ENCODE measurements around the gene PHKG1. TPM values are rescaled to one million over a fixed set of nuclear protein-coding genes. Genes with fewer than 3 reads are reported as not detected.
A peak's percentile ranks its signal among the peaks of the same experiment; 100 is the strongest.
"Not testable (repeated sequence)": the region's sequence is repeated elsewhere in the genome, so short reads cannot be mapped to it uniquely, and the experiment has no call there.

The PHKG1 gene
- total and polyA plus RNA-seq, 8 donors: 0.31 to 39.3 (median 1.5) TPM; not detected in 3

DNA sequence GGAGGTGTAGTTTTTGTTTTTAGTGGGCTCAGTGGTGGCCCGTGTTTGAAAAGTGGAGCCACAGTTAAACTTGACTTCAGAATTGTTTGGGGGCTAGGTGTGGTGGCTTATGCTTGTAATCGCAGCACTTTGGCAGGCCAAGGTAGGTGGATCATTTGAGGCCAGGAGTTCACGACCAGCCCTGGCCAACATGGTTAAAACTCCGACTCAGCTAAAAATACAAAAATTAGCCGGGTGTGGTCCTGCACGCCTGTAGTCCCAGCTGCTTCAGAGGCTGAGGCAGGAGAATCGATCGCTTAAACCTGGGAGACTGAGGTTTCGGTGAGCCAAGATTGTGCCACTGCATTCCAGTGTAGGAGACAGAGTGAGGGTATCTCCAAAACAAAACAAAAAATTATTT is 39.4 kb downstream of the PHKG1 start:
- H3K9me3 ChIP-seq: no peaks in the 10 kb centered on the region
- TF ChIP-seq POLR2AphosphoS5 (IDR thresholded peaks at IDR 0.05) (no peak), EP300 (IDR thresholded peaks at IDR 0.05) (no peak), POLR2A (IDR thresholded peaks at IDR 0.05) (no peak)
- TF ChIP-seq, protein P1, sequence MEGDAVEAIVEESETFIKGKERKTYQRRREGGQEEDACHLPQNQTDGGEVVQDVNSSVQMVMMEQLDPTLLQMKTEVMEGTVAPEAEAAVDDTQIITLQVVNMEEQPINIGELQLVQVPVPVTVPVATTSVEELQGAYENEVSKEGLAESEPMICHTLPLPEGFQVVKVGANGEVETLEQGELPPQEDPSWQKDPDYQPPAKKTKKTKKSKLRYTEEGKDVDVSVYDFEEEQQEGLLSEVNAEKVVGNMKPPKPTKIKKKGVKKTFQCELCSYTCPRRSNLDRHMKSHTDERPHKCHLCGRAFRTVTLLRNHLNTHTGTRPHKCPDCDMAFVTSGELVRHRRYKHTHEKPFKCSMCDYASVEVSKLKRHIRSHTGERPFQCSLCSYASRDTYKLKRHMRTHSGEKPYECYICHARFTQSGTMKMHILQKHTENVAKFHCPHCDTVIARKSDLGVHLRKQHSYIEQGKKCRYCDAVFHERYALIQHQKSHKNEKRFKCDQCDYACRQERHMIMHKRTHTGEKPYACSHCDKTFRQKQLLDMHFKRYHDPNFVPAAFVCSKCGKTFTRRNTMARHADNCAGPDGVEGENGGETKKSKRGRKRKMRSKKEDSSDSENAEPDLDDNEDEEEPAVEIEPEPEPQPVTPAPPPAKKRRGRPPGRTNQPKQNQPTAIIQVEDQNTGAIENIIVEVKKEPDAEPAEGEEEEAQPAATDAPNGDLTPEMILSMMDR (IDR thresholded peaks at IDR 0.05): no peak
- H3K27me3 ChIP-seq: no peaks in the 10 kb centered on the region
- intact Hi-C loops (cut with DNase I; ENCODE audit: low total_unique reads): no loop called here
- H3K4me1 ChIP-seq: peaks cover 21 to 61% (median 40%) of the 10 kb centered on the region in 4 donors
- H3K36me3 ChIP-seq: peaks cover 43 to 56% (median 56%) of the 10 kb centered on the region in 4 donors
- no peak for DNase-seq
- peak overlapping the region in 1 of 4 donors; percentile 66 for H3K4me3 ChIP-seq
- H3K27ac ChIP-seq: no peak overlapping the region
- 72 to 81% (median 76%) methylated on average over 9 of the region's 9 CpGs for WGBS, 5 donors

DNA sequence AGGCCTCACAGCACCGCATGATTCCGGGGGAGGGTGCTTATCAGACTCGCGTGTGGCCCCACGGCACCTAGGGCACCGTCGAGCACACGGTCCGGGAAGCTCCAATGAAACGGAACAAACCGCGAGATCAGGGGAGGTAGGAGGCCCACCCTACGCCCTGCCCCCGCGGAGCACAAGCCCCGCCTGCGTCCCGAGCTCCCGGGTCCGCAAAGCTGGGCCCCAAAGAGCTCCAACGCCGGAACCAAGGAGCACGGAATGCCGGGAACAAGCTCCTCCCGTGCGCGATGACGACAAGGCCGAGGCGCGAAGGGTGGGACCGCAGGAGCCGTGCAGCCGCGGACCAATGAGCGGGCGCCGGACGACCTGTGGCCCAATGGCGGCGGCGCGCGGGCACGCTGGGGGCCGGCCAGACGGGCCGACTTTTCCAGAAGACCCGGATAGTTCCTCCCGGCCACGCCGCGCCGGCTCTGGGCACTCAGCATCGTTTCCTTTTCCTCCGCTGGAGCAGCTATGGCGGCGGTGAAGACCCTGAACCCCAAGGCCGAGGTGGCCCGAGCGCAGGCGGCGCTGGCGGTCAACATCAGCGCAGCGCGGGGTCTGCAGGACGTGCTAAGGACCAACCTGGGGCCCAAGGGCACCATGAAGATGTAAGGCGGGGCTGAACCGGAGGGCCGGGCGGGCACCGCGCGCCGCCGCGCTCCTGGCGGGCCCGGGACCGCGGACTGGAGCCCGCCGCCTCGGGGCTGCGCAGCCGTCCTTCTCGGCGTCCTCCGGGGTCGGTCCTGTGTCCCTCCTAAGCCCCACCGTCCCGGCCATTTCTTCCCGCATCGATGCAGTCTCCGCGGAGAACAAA is 41.2 kb downstream of the PHKG1 start, which contains the start of the genes CCT6A and PSPH:
Gene CCT6A, plus strand, starts transcription at position 427 of the 853 bp plus-strand sequence. Its CDS starts 84 bp downstream, at position 511.
Gene PSPH, minus strand, starts transcription at position 106 of the 853 bp plus-strand sequence. CDS start 30,232 bp downstream, outside the sequence.
- Histone ChIP-seq H3K36me3 (peaks cover 25 to 38% (median 38%) of the 10 kb centered on the region in 4 donors), H3K4me1 (peaks cover 36 to 80% (median 56%) of the 10 kb centered on the region in 4 donors), H3K4me3 (peak within 1 kb of the TSS; percentile 66 to 85 (median 78)), H3K9me3 (no peaks in the 10 kb centered on the region), H3K27ac (peak within 1 kb of the TSS; percentile 91 to 100 (median 95)), H3K27me3 (no peaks in the 10 kb centered on the region)
- TF ChIP-seq POLR2A (IDR thresholded peaks at IDR 0.05): peak in 2 of 4 donors; percentile 54 to 62
- no peak for TF ChIP-seq EP300 (IDR thresholded peaks at IDR 0.05)
- TF ChIP-seq POLR2AphosphoS5 (IDR thresholded peaks at IDR 0.05): peak; percentile 93 to 98 (median 95)
- TF ChIP-seq, protein P1 (IDR thresholded peaks at IDR 0.05): no peak
- peak; percentile 98 to 100 for DNase-seq
- intact Hi-C loops (cut with DNase I; ENCODE audit: low total_unique reads): no loop called here
- 0% methylated on average over 23 to 97 of the region's 97 CpGs for WGBS, 5 donors

DNA sequence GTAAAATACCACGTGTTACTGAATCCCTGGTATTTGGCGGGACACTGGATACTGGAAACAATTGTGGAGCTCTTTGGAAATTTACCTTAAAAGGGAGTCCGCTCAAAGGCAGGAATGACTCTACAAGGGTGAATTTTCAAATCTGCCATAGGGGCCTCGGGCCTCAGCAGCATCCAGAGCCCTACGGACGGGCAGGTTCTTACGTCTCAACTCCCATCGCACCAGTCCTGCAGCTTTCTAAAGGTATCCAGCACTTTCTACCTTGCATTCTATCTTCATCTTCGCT is 41.8 kb downstream of the PHKG1 start:
- Histone ChIP-seq H3K36me3 (peaks cover 19 to 32% (median 32%) of the 10 kb centered on the region in 4 donors), H3K4me1 (peaks cover 42 to 82% (median 61%) of the 10 kb centered on the region in 4 donors), H3K27me3 (no peaks in the 10 kb centered on the region), H3K4me3 (peak overlapping the region; percentile 66 to 85 (median 78)), H3K27ac (peak overlapping the region; percentile 91 to 100 (median 95)), H3K9me3 (no peaks in the 10 kb centered on the region)
- no peak for TF ChIP-seq POLR2AphosphoS5 (IDR thresholded peaks at IDR 0.05)
- TF ChIP-seq EP300 (IDR thresholded peaks at IDR 0.05): no peak
- TF ChIP-seq, protein P1 (IDR thresholded peaks at IDR 0.05): no peak
- no peak for TF ChIP-seq POLR2A (IDR thresholded peaks at IDR 0.05)
- intact Hi-C loops (cut with DNase I; ENCODE audit: low total_unique reads): no loop called here
- WGBS, 5 donors: 0 to 2% (median 0%) methylated on average over 9 of the region's 9 CpGs
- no peak for DNase-seq

DNA sequence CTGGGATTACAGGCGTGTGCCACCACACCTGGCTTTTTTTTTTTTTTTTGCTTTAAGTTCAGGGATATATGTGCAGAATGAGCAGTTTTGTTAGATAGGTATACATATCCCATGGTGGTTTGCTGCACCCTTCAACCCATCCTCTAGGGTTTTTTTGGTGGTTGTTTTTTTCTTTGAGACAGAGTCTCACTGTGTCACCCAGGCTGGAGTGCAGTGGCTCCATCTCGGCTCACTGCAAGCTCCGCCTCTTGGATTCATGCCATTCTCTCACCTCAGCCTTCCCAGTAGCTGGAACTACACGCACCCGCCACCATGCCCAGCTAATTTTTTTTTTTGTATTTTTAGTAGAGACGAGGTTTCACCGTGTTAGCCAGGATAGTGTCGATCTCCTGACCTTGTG is 44.0 kb downstream of the PHKG1 start:
- intact Hi-C loops (cut with DNase I; ENCODE audit: low total_unique reads); H3K9me3 ChIP-seq; H3K4me3 ChIP-seq; H3K27me3 ChIP-seq: not testable (repeated sequence)
- Histone ChIP-seq H3K36me3 (peaks cover 5 to 11% (median 10%) of the 10 kb centered on the region in 4 donors), H3K4me1 (peaks cover 32 to 68% (median 57%) of the 10 kb centered on the region in 4 donors), H3K27ac (peak overlapping the region in 4 of 5 donors; percentile 67 to 95 (median 87))
- peak; percentile 40 to 56 for DNase-seq
- WGBS, 5 donors: 34 to 51% (median 40%) methylated on average over 8 of the region's 8 CpGs

Measured in stomach (tissue), 9 donors.